Inflammatory macrophage treated with lipopolysaccharide for 1 hour (primary cell): ENCODE results near the gene PCDHB10.
"Not testable (repeated sequence)": the region's sequence is repeated elsewhere in the genome, so short reads cannot be mapped to it uniquely, and the experiment has no call there.

Experiments
- DNase-seq, 2 donors: peaks; one replicate each; pipeline ENCODE4 v3.0.0-alpha.2; 2020 to 2022

PCDHB10 gene

DNA sequence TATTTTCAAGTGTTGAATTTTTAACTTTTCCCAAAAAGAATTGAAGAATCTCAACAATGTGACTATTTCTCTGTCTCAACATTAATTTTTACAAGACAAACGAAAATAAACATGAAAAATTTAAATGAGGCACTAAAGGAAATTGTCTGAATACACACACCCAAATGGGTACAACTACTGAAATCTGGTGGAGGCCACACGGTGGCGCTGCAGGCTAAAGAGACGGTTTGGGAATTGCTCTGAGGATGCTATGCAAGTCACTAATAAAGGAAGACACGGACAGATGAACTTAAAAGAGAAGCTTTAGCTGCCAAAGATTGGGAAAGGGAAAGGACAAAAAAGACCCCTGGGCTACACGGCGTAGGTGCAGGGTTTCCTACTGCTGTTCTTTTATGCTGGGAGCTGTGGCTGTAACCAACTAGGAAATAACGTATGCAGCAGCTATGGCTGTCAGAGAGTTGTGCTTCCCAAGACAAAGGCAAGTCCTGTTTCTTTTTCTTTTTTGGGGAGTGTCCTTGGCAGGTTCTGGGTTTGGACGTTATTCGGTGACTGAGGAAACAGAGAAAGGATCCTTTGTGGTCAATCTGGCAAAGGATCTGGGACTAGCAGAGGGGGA lies at the start of gene PCDHB10:
Gene PCDHB10, plus strand, starts transcription at position 244 of the 616 bp plus-strand sequence. Its CDS starts 200 bp downstream, at position 444.
- DNase-seq = peak in 1 of 2 donors; percentile 2

DNA sequence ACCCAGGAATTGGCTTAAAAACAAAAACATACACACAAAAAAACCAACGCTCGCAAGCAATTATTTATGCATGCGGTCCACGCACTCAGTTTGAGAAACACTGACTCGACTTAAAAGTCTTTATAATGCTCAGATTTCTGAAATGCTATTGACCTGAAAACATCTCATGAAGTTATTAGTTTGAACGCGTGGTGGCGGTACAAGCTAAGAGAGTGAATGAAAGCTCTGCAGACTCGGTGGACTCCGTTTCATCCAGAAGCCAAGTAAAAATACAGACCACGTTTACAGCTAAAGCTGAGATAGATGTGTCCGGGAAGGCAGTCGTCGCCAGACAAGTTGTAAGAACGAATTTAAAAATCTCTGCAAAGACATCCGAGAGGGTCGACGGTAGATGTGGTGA lies 42.3 kb upstream of the PCDHB10 start, which contains the start of gene PCDHB6:
Gene PCDHB6, plus strand, starts transcription at position 246 of the 400 bp plus-strand sequence. CDS start 201 bp downstream, outside the sequence.
- DNase-seq = no peak

DNA sequence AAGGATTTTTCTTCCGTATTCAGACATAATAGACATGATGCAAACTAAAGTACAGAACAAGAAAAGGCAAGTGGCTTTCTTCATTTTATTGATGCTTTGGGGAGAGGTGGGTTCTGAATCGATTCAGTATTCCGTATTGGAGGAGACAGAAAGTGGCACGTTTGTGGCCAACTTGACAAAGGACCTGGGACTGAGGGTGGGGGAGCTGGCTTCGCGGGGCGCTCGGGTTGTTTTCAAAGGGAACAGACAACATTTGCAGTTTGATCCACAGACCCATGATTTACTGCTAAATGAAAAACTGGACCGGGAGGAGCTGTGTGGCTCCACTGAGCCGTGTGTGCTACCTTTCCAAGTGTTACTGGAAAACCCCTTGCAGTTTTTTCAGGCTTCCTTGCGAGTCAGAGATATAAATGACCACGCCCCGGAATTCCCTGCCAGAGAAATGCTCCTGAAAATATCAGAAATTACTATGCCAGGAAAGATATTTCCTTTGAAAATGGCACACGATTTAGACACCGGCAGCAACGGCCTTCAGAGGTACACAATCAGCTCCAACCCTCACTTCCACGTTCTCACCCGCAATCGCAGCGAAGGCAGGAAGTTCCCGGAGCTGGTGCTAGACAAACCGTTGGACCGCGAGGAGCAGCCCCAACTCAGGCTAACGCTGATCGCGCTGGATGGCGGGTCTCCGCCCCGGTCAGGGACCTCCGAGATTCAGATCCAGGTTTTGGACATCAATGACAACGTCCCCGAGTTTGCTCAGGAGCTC lies 41.7 kb upstream of the PCDHB10 start:
- DNase-seq = no peak

DNA sequence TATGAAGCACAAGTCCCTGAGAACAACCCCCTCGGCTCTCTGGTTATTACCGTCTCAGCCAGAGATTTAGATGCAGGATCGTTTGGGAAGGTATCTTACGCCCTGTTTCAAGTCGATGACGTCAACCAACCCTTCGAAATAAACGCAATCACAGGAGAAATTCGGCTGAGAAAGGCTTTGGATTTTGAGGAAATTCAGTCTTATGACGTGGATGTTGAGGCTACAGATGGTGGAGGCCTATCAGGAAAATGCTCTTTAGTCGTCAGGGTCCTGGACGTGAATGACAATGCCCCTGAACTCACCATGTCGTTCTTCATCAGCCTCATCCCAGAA lies 41.2 kb upstream of the PCDHB10 start:
- DNase-seq = no peak

DNA sequence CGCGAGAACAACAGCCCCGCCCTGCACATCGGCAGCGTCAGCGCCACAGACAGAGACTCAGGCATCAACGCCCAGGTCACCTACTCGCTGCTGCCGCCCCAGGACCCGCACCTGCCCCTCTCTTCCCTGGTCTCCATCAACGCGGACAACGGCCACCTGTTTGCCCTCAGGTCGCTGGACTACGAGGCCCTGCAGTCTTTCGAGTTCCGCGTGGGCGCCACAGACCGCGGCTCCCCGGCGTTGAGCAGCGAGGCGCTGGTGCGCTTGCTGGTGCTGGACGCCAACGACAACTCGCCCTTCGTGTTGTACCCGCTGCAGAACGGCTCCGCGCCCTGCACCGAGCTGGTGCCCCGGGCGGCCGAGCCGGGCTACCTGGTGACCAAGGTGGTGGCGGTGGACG lies 40.5 kb upstream of the PCDHB10 start:
- not testable (repeated sequence) for DNase-seq

DNA sequence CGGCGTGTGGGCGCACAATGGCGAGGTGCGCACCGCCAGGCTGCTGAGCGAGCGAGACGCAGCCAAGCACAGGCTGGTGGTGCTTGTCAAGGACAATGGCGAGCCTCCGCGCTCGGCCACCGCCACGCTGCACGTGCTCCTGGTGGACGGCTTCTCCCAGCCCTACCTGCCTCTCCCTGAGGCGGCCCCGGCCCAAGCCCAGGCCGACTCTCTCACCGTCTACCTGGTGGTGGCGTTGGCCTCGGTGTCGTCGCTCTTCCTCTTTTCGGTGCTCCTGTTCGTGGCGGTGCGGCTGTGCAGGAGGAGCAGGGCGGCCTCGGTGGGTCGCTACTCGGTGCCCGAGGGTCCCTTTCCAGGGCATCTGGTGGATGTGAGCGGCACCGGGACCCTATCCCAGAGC lies 40.1 kb upstream of the PCDHB10 start:
- DNase-seq = not testable (repeated sequence)

DNA sequence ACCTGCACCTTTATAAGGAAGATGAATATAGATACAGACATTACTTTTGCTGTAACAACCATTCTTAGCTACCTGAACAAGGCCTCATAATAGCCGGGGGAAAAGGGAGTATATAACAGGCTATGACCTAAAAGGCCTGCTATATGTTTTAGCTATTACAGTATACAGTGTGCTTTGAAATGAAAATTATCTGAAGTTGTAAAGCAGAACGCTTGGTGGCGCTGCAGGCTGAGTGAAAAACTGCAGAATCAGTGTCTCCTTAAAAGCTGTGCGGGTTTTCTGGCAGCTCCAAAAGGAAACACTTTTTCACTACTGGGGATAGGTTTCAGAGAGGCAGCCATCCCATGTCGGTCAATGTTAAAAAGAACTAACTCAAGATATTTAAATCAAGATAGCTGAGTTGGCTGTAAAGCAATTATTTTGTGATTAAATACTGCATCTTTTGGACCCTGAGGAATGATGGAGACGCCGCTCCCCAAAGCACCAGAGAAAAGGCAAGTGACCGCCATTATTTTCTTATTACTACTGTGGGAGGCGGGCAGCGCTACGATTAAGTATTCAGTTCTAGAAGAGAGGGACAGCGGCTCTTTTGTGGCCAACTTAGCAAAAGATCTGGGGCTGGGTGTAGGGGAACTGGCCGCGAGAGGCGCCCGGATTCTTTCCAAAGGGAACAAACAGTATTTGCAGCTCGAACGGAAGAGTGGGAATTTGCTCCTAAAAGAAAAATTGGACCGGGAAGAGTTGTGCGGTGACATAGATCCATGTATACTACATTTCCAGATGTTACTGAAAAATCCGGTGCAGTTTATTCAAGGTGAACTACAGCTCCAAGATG lies 36.4 kb upstream of the PCDHB10 start:
- DNase-seq = no peak

DNA sequence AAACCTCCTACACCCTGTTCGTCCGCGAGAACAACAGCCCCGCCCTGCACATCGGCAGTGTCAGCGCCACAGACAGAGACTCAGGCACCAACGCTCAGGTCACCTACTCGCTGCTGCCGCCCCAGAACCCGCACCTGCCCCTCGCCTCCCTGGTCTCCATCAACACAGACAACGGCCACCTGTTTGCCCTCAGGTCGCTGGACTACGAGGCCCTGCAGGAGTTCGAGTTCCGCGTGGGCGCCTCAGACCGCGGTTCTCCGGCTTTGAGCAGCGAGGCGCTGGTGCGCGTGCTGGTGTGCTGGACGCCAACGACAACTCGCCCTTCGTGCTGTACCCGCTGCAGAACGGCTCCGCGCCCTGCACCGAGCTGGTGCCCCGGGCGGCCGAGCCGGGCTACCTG lies 34.8 kb upstream of the PCDHB10 start:
- DNase-seq = not testable (repeated sequence)

DNA sequence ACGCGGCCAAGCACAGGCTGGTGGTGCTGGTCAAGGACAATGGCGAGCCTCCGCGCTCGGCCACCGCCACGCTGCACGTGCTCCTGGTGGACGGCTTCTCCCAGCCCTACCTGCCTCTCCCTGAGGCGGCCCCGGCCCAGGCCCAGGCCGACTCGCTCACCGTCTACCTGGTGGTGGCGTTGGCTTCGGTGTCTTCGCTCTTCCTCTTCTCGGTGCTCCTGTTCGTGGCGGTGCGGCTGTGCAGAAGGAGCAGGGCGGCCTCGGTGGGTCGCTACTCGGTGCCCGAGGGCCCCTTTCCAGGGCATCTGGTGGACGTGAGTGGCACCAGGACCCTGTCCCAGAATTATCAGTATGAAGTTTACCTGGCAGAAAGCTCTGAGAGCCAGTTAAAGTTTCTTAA lies 34.3 kb upstream of the PCDHB10 start:
- not testable (repeated sequence) for DNase-seq

DNA sequence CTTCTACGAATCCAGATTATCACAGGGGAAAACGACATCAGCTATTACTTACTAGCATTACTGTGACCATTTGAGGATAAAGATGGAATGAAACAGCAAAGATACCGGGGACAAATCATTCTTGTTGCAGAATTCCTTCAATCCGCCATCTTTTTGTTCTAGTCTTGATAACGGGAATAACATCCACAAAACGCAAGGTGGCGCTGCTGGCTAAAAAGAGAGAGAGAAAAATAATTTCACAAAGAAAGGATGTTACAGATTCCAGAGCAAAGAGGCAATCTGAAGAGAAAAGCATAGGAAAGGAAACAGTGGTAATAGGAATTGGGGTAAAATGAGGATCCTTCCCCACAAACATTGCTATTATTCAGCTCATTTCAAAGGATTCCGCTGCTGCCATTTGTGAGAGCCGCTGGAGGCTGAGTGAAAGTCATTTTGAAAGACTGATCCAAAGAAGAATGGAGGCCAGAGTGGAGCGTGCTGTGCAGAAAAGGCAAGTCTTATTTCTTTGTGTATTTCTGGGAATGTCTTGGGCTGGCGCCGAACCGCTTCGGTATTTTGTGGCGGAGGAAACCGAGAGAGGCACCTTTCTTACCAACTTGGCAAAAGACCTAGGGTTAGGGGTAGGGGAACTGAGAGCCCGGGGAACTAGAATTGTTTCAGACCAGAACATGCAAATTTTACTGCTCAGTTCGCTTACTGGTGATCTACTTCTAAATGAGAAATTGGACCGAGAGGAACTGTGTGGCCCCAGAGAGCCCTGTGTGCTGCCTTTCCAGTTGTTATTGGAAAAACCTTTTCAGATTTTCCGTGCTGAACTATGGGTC lies 19.6 kb upstream of the PCDHB10 start, which contains the start of gene PCDHB7:
Gene PCDHB7, plus strand, starts transcription at position 264 of the 824 bp plus-strand sequence. Its CDS starts 192 bp downstream, at position 456.
- DNase-seq = no peak

DNA sequence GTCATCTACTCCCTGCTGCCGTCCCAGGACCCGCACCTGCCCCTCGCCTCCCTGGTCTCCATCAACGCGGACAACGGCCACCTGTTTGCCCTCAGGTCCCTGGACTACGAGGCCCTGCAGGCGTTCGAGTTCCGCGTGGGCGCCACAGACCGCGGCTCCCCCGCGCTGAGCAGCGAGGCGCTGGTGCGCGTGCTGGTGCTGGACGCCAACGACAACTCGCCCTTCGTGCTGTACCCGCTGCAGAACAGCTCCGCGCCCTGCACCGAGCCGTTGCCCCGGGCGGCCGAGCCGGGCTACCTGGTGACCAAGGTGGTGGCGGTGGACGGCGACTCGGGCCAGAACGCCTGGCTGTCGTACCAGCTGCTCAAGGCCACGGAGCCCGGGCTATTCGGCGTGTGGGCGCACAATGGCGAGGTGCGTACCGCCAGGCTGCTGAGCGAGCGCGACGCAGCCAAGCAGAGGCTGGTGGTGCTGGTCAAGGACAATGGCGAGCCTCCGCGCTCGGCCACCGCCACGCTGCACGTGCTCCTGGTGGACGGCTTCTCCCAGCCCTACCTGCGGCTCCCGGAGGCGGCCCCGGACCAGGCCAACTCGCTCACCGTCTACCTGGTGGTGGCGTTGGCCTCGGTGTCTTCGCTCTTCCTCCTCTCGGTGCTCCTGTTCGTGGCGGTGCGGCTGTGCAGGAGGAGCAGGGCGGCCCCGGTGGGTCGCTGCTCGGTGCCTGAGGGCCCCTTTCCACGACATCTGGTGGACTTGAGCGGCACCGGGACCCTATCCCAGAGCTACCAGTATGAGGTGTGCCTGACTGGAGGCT lies 17.7 kb upstream of the PCDHB10 start:
- not testable (repeated sequence) for DNase-seq

DNA sequence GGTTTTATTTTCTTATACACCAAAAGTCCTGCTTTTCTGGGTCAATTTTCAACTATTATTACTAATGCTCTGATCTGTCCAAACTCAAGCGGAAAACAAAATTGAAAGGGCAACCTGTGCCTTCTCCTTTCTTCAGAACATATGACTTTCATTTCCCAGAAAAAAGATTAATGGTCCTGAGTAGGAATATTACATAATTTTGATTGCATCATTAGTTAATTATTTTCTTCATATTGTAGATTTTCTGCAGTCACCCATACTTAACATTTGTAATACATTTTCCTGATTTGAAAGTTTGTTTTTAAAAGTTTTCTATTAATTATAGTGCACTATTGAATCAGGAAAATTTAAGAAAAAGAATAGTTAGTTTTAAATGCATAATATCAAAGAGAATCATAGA lies 16.2 kb upstream of the PCDHB10 start:
- no peak for DNase-seq

DNA sequence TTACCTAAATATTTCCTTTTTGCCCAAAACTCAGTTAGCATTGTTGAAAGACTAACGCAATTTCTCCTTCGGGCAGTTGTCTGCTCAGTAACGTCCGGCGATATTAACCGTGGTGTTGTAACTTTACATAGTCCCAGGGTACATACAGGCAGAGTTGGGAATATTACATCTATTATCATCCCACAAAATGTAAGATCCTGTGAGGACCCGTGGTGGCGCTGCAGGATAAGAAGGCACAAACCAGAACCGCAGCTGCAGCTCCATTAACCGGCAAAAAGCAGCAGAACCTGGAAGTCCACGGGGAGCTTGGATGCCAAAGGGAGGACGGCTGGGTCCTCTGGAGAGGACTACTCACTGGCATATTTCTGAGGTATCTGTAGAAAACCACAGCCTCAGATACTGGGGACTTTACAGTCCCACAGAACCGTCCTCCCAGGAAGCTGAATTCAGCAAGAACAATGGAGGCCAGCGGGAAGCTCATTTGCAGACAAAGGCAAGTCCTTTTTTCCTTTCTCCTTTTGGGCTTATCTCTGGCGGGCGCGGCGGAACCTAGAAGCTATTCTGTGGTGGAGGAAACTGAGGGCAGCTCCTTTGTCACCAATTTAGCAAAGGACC lies 14.5 kb upstream of the PCDHB10 start, which contains the start of gene PCDHB8:
Gene PCDHB8, plus strand, starts transcription at position 214 of the 615 bp plus-strand sequence. Its CDS starts 245 bp downstream, at position 459.
- DNase-seq = not testable (repeated sequence)

DNA sequence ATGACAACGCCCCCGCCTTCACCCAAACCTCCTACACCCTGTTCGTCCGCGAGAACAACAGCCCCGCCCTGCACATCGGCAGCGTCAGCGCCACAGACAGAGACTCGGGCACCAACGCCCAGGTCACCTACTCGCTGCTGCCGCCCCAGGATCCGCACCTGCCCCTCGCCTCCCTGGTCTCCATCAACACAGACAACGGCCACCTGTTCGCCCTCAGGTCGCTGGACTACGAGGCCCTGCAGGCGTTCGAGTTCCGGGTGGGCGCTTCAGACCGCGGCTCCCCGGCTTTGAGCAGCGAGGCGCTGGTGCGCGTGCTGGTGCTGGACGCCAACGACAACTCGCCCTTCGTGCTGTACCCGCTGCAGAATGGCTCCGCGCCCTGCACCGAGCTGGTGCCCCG lies 12.8 kb upstream of the PCDHB10 start:
- DNase-seq = not testable (repeated sequence)

DNA sequence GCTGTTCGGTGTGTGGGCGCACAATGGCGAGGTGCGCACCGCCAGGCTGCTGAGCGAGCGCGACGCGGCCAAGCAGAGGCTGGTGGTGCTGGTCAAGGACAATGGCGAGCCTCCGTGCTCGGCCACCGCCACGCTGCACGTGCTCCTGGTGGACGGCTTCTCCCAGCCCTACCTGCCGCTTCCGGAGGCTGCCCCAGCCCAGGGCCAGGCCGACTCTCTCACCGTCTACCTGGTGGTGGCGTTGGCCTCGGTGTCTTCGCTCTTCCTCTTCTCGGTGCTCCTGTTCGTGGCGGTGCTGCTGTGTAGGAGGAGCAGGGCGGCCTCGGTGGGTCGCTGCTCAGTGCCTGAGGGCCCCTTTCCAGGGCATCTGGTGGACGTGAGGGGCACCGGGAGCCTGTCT lies 12.3 kb upstream of the PCDHB10 start:
- not testable (repeated sequence) for DNase-seq

DNA sequence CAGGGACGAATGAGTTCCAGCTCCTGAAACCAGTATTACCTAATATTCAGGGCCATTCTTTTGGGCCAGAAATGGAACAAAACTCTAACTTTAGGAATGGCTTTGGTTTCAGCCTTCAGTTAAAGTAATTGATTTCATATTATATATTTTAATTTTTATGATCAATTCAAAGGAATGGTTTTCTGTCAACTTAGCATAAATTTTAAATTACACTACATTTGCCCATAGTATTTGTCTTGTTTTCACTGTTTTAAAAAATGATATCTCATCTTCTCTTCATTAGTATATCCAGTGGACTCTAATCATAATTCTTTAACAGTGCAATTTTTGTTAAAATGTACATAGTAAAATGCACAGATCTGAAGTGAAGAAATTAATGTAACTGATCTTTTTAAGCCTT lies 11.8 kb upstream of the PCDHB10 start:
- DNase-seq = no peak

DNA sequence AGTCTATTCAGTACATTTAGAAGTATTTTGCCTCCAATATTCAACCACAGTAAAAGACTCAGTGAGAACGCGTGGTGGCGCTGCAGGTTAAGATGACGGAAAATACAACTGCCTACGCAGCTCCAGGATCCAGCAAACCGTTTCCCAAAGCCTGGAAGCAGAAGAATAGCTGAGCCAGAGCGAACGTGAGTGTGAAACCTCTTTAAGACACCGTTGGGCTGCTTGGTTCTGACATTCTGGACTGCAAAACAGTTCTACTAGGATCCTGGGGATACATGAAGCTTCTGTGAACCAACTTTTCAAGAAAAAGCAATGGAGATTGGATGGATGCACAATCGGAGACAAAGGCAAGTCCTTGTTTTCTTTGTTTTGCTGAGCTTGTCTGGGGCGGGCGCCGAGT lies 9.9 kb upstream of the PCDHB10 start, which contains the start of gene PCDHB16:
Gene PCDHB16, plus strand, starts transcription at position 140 of the 400 bp plus-strand sequence. Its CDS starts 173 bp downstream, at position 313.
- DNase-seq = no peak

DNA sequence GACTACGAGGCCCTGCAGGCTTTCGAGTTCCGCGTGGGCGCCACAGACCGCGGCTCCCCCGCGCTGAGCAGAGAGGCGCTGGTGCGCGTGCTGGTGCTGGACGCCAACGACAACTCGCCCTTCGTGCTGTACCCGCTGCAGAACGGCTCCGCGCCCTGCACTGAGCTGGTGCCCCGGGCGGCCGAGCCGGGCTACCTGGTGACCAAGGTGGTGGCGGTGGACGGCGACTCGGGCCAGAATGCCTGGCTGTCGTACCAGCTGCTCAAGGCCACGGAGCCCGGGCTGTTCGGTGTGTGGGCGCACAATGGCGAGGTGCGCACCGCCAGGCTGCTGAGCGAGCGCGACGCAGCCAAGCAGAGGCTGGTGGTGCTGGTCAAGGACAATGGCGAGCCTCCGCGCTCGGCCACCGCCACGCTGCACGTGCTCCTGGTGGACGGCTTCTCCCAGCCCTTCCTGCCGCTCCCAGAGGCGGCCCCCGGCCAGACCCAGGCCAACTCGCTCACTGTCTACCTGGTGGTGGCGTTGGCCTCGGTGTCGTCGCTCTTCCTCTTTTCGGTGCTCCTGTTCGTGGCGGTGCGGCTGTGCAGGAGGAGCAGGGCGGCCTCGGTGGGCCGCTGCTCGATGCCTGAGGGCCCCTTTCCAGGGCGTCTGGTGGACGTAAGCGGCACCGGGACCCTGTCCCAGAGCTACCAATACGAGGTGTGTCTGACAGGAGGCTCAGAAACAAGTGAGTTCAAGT lies 7.9 kb upstream of the PCDHB10 start:
- DNase-seq = not testable (repeated sequence)

DNA sequence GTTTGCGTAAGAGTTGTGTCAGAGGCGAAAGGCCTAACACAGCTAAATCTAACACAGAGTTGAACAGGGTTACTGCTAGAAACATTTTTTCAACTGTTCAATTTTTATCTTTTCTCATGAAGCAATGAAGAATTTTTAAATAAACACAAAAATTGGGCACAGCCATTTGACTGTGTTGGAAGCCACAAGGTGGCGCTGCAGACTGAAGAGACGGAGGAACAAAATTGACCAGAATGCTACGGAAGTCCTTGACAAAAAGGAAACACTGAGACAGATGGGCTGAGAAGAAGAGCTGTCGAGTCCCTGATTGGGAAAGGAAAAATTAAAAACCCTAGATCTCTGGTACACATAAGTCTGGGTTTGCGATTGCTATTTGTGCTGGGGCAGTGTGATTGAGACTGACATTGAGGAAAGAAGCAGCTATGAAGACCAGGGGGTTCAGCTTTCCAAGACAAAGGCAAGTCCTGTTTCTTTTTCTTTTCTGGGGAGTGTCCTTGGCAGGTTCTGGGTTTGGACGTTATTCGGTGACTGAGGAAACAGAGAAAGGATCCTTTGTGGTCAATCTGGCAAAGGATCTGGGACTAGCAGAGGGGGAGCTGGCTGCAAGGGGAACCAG lies 5.1 kb upstream of the PCDHB10 start, which contains the start of gene PCDHB9:
Gene PCDHB9, plus strand, starts transcription at position 265 of the 616 bp plus-strand sequence. Its CDS starts 158 bp downstream, at position 423.
- no peak for DNase-seq
